ENCODE results near the gene SLC34A3. TPM values are rescaled to one million over a fixed set of nuclear protein-coding genes. Genes with fewer than 3 reads are reported as not detected.

SLC34A3 gene
- total and polyA plus RNA-seq, 4 donors: 0.03 to 0.65 (median 0.12) TPM; not detected in 1

- no peaks in the 10 kb centered on the region for H3K27me3 ChIP-seq (ENCODE audit: control insufficient read depth in 3 of 3, insufficient read depth in 3 of 3, low read length in 2 of 3)
- peaks cover 8 to 64% (median 30%) of the 10 kb centered on the region in 4 donors for H3K36me3 ChIP-seq (ENCODE audit: control insufficient read depth in 4 of 4, insufficient read depth in 4 of 4, low read length in 4 of 4)
- H3K27ac ChIP-seq (ENCODE audit: low read depth in 1 of 2, low read length in 1 of 2): no peak overlapping the region
- H3K4me3 ChIP-seq: no peak overlapping the region
- WGBS, 2 donors: 81 to 90% methylated on average over 6 of the region's 6 CpGs
- peaks cover 0 to 2% (median 0%) of the 10 kb centered on the region in 4 donors for H3K9me3 ChIP-seq (ENCODE audit: control insufficient read depth in 4 of 4, insufficient read depth in 3 of 4, low read length in 3 of 4)
- DNase-seq (no peak), ATAC-seq (ENCODE audit: insufficient read depth, low FRiP score) (no peak)
- TF ChIP-seq CTCF (IDR thresholded peaks at IDR 0.05; ENCODE audit: control extremely low read depth, extremely low read depth): no peak
- H3K4me1 ChIP-seq (ENCODE audit: control insufficient read depth in 5 of 5, insufficient read depth in 5 of 5, low read length in 5 of 5): peaks cover 14 to 37% (median 20%) of the 10 kb centered on the region in 5 donors
- no peak overlapping the region for H3K9ac ChIP-seq (ENCODE audit: insufficient read depth in 1 of 2, low read length in 2 of 2)
Measured at GRCh38 chr9:137186385-137186784, 44.3 kb upstream of the SLC34A3 start.

GRCh38 chr9:137187386-137187785 lies 43.3 kb upstream of the SLC34A3 start:
- Histone ChIP-seq H3K9me3 (ENCODE audit: control insufficient read depth in 4 of 4, insufficient read depth in 3 of 4, low read length in 3 of 4) (peaks cover 0 to 2% (median 0%) of the 10 kb centered on the region in 4 donors), H3K9ac (ENCODE audit: insufficient read depth in 1 of 2, low read length in 2 of 2) (peak overlapping the region in 1 of 2 donors; percentile 52), H3K27ac (ENCODE audit: low read depth in 1 of 2, low read length in 1 of 2) (no peak overlapping the region), H3K27me3 (ENCODE audit: control insufficient read depth in 3 of 3, insufficient read depth in 3 of 3, low read length in 2 of 3) (no peaks in the 10 kb centered on the region), H3K4me1 (ENCODE audit: control insufficient read depth in 5 of 5, insufficient read depth in 5 of 5, low read length in 5 of 5) (peaks cover 14 to 37% (median 20%) of the 10 kb centered on the region in 5 donors), H3K36me3 (ENCODE audit: control insufficient read depth in 4 of 4, insufficient read depth in 4 of 4, low read length in 4 of 4) (peaks cover 8 to 61% (median 25%) of the 10 kb centered on the region in 4 donors), H3K4me3 (peak overlapping the region; percentile 96)
- no peak for DNase-seq
- no peak for ATAC-seq (ENCODE audit: insufficient read depth, low FRiP score)
- 85 to 88% methylated on average over 15 of the region's 15 CpGs for WGBS, 2 donors
- TF ChIP-seq CTCF (IDR thresholded peaks at IDR 0.05; ENCODE audit: control extremely low read depth, extremely low read depth): no peak

- Histone ChIP-seq H3K9me3 (ENCODE audit: control insufficient read depth in 4 of 4, insufficient read depth in 3 of 4, low read length in 3 of 4) (no peaks in the 10 kb centered on the region), H3K27me3 (ENCODE audit: control insufficient read depth in 3 of 3, insufficient read depth in 3 of 3, low read length in 2 of 3) (no peaks in the 10 kb centered on the region), H3K4me3 (peak overlapping the region; percentile 96), H3K4me1 (ENCODE audit: control insufficient read depth in 5 of 5, insufficient read depth in 5 of 5, low read length in 5 of 5) (peaks cover 14 to 37% (median 20%) of the 10 kb centered on the region in 5 donors), H3K36me3 (ENCODE audit: control insufficient read depth in 4 of 4, insufficient read depth in 4 of 4, low read length in 4 of 4) (peaks cover 1 to 54% (median 21%) of the 10 kb centered on the region in 4 donors), H3K27ac (ENCODE audit: low read depth in 1 of 2, low read length in 1 of 2) (peak overlapping the region; percentile 81 to 95), H3K9ac (ENCODE audit: insufficient read depth in 1 of 2, low read length in 2 of 2) (peak overlapping the region; percentile 37 to 52)
- DNase-seq (no peak), ATAC-seq (ENCODE audit: insufficient read depth, low FRiP score) (no peak)
- 0% methylated on average over 25 to 31 of the region's 31 CpGs for WGBS, 2 donors
- TF ChIP-seq CTCF (IDR thresholded peaks at IDR 0.05; ENCODE audit: control extremely low read depth, extremely low read depth): no peak
Measured at GRCh38 chr9:137188086-137188489, 42.6 kb upstream of the SLC34A3 start.

Data from lung (tissue), 12 donors.